ENCODE data around the gene HSPA1B. TPM values are rescaled to one million over a fixed set of nuclear protein-coding genes. Genes with fewer than 3 reads are reported as not detected.
"Not testable (repeated sequence)": the region's sequence is repeated elsewhere in the genome, so short reads cannot be mapped to it uniquely, and the experiment has no call there.

Gene HSPA1B
- polyA plus RNA-seq, 3 donors from 2014 or later: 1.5 to 3.2 (median 1.9) TPM

DNA sequence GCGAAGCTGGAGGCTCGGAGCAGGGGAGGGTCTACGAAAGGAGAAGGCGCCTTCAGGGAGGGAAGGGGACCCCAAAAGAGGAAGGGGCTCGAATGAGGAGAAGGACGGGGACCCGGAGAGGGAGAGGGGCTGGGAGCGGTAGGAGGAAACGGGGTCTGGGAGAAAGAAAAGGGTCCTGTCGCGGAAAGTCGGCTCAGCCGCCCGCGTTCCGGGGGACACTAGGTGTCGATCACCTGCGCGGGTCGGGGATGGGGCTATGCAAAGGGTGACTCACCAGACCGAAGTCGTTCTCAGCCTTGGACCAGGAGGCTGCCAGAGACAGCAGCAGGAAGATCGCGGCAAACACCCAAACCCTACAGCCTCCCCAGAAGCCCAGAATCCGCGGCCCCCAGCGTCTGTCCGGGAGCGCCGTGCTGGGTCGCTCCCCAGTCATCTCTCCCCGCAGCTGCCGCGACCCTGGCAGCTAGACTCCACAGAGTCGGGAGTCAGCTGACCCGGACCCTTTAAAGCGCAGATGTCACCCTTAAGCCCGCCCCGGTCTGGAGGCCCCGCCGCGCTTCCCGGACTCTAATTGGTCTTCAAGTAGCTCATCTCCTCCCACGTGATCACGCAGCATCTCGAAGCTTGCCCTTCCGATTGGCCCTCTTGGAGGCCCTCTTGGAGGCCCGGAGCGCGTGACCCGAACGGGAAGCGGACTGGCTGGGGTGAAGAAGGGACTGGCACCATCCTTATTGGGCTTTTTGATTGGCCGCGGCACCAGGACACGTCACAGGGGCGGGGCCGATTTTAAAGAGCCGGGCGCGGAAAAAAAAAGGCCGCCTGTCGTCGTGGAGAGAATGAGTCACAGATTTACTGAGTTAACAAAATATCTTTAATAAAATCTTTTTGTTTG, 35.1 kb downstream of the HSPA1B start, which contains the start of gene NEU1:
NEU1 (minus strand) TSS at position 478 of the 892 bp plus-strand sequence; CDS start at position 433, 45 bp downstream.
- H3K4me3 Mint-ChIP-seq: peak within 1 kb of the TSS; percentile 83 to 95 (median 94)
- no peaks in the 10 kb centered on the region for H3K9me3 Mint-ChIP-seq
- H3K27ac Mint-ChIP-seq: peak within 1 kb of the TSS; percentile 86 to 97 (median 93)
- DNase-seq: peak; percentile 99
- peaks cover 15 to 16% (median 15%) of the 10 kb centered on the region in 3 donors for H3K27me3 Mint-ChIP-seq (ENCODE audit: low read depth in 3 of 3)
- H3K4me1 Mint-ChIP-seq: peaks cover 29 to 31% of the 10 kb centered on the region in 2 donors
- peaks cover 0 to 14% (median under 1%) of the 10 kb centered on the region in 3 donors for H3K36me3 Mint-ChIP-seq

DNA sequence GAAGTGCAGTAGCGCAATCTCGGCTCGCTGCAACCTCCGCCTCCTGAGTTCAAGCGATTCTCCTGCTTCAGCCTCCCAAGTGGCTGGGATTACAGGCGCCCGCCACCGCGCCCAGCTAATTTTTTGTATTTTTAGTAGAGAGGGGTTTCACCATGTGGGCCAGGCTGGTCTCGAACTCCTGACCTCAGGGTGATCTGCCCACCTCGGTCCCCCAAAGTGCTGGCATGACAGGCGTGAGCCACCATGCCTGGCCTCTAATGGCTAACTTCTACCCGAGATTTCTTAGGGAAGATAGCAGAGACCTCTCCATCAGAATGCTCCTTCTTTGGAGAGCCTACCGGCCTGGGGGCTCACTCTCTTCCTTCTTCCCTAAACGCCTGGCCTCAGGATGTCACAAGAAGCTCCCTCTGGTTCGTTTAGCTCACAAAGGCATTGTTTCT, 36.6 kb downstream of the HSPA1B start:
- not testable (repeated sequence) for DNase-seq, H3K36me3 Mint-ChIP-seq, H3K9me3 Mint-ChIP-seq
- peak overlapping the region; percentile 83 to 95 (median 94) for H3K4me3 Mint-ChIP-seq
- peak overlapping the region; percentile 86 to 97 (median 93) for H3K27ac Mint-ChIP-seq
- peaks cover 12 to 21% (median 15%) of the 10 kb centered on the region in 3 donors for H3K27me3 Mint-ChIP-seq (ENCODE audit: low read depth in 3 of 3)
- H3K4me1 Mint-ChIP-seq: peaks cover 29 to 31% of the 10 kb centered on the region in 2 donors

DNA sequence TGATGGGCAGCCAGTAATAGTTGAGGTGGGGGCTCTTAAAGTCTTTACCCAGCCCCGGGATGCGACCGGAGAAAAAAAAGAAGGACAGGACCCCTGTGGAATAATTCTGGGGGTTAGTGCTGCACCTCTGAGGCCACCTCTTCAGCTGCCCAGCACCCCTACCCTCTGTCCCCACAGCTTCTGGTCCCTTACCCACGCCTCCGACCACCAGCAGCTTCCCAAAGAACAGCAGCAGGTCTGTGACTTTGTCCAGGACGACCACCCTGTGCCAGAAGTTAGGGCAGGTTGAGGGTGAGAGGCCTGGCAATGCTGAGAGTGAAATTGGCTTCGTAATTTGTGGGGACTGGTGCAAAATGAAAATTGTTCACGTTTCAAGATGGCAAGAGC, 37.3 kb downstream of the HSPA1B start:
- peaks cover 0 to 4% (median 0%) of the 10 kb centered on the region in 3 donors for H3K36me3 Mint-ChIP-seq
- H3K4me3 Mint-ChIP-seq: peak overlapping the region in 1 of 5 donors; percentile 83
- H3K9me3 Mint-ChIP-seq: no peaks in the 10 kb centered on the region
- H3K27me3 Mint-ChIP-seq (ENCODE audit: low read depth in 3 of 3): peaks cover 12 to 21% (median 14%) of the 10 kb centered on the region in 3 donors
- peaks cover 29 to 31% of the 10 kb centered on the region in 2 donors for H3K4me1 Mint-ChIP-seq
- DNase-seq: no peak
- no peak overlapping the region for H3K27ac Mint-ChIP-seq

DNA sequence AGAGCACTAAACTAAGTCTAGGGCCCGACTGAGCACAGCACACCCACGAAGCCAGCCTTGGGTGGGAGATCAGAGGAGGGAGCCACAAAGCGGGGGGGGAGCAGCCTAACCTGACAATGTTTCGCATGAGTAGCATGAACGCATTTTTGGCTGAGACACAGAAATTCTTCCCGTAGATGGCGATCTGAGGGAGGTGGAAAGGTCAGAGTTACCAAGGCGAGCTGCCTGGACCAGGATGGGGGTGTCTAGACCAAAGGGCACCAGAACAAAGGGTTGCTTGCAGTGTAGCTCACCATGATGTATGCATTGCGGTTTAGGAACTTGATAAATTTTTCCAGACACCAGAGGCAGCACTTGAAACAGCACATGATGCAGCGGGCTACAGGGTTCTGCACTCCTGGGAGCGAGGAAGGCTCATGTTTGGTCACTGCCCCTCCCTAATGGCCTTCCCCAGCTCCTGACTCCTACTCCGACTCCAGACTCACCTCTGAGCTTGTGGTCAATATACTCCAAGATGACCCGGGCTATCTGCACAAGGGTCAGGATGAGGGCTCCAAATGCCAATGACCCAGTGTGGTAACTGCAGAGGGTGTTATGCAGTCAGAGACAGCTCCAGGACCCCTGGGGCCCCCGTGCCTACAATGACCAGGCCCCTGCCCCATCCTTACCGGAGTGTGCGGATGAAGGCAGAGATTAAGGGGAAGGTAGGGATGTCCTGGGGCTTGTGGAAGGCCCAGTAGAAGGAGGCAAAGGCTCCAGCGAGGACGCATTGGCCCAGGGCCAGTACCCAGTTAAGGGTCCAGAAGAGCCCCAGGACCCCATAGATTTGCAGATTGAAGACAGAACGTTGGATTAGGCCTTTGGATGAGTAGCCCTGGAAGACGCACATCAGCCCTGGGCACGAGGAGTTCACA, 37.9 kb downstream of the HSPA1B start:
- Mint-ChIP-seq H3K27me3 (ENCODE audit: low read depth in 3 of 3) (peaks cover 12 to 21% (median 12%) of the 10 kb centered on the region in 3 donors), H3K4me3 (no peak overlapping the region), H3K27ac (peak overlapping the region in 1 of 6 donors; percentile 36), H3K9me3 (no peaks in the 10 kb centered on the region), H3K36me3 (peaks cover 0 to 4% (median 0%) of the 10 kb centered on the region in 3 donors), H3K4me1 (peaks cover 29 to 31% of the 10 kb centered on the region in 2 donors)
- DNase-seq: no peak

DNA sequence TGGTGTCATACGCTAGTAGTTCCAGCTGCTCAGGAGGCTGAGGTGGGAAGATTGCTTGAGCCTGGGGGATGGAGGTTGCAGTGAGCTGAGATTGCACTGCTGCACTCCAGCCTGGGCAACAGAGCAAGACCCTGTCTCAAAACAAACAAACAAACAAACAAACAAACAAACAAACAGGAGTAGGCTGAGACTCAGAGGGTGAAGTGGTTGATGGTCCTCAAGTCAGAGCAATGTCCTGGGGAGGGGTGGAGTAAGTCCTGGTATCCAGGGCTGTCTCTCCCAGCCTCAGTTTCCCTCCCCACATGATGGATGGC, 41.1 kb downstream of the HSPA1B start:
- not testable (repeated sequence) for DNase-seq; H3K4me3 Mint-ChIP-seq; H3K9me3 Mint-ChIP-seq; H3K27me3 Mint-ChIP-seq (ENCODE audit: low read depth in 3 of 3); H3K36me3 Mint-ChIP-seq; H3K4me1 Mint-ChIP-seq; H3K27ac Mint-ChIP-seq

DNA sequence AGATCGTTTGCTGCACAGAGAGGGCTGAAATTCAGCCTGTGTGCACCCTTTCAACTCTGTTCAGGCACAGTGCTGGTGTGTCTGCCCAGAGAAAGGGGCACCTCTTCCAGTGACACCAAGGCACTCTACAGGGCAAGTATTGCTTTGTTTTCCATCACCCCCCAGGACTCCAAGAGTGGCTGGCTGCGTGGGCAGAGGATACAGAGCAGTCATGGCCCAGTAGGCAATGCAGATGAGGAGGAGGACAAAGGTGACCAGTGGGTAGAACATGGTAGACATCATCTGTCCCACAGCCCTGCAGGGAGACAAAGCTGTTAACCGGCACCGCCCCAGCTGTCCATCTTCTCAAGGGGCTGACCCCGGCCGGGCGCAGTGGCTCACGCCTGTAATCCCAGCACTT, 41.8 kb downstream of the HSPA1B start:
- peaks cover 0 to 1% of the 10 kb centered on the region in 2 donors for H3K4me1 Mint-ChIP-seq
- no peaks in the 10 kb centered on the region for H3K9me3 Mint-ChIP-seq
- peak overlapping the region in 1 of 6 donors; percentile 7 for H3K27ac Mint-ChIP-seq
- peaks cover 1 to 7% (median 2%) of the 10 kb centered on the region in 3 donors for H3K27me3 Mint-ChIP-seq (ENCODE audit: low read depth in 3 of 3)
- H3K4me3 Mint-ChIP-seq: no peak overlapping the region
- no peak for DNase-seq
- no peaks in the 10 kb centered on the region for H3K36me3 Mint-ChIP-seq

DNA sequence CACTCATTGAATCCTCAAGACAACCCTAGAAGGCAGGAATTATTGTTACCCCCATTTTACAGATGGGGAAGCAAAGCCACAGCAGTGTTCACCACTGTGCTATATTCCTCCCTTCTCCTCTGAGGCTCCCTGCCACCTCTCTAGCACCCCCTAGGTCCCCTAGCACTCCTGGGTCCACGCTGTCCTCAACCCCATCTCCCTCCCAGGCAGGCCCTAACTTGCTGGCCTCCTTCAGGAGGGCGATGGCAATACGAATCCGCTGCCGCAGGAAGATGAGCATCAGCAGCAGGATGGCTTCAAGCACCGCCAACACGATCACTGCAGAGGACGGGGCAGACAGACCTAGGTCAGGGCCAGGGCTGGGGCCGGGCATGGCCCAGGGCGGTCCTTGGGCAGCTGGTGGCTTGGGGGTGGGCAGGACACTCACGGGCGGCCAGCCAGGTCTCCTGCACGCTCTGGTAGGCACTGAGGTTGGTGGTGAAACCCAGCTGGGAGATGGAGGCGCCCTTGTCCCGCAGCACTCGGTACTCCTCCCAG, 42.9 kb downstream of the HSPA1B start:
- DNase-seq: no peak
- Mint-ChIP-seq H3K27ac (peak overlapping the region in 1 of 6 donors; percentile 34), H3K4me3 (no peak overlapping the region), H3K4me1 (no peaks in the 10 kb centered on the region), H3K27me3 (ENCODE audit: low read depth in 3 of 3) (peaks cover 0 to 7% (median 2%) of the 10 kb centered on the region in 3 donors), H3K9me3 (no peaks in the 10 kb centered on the region), H3K36me3 (no peaks in the 10 kb centered on the region)

DNA sequence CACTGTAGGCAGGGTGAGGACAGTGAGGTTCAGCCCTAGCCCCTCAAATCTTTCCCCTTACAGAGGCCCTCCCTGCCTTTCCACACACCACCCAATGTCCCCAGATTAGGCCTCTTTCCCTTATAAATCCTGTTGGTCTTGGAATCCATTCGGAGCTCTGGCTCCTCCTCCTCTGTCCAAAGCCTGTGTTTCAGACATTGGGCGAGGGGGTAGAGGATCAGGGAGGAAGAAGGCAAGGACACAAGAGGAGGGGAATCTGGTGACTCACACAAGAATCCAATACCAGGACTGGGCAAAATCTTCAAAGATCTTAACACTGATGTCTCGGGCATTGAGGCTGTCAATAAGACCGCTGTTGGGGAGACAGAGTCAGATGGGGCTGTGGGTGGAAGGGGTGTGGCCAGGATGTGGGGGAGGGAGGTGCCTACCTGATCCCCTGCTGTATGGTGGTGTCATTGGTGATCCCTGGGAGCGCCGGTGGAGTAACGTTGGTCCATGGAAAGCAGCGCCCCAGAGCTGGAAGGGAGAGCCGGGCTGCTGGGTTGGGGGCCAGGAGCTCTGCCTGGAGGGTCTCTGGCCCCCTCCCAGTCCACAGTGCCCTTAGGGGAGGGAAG, 43.6 kb downstream of the HSPA1B start:
- H3K4me1 Mint-ChIP-seq: no peaks in the 10 kb centered on the region
- peak overlapping the region in 1 of 6 donors; percentile 24 for H3K27ac Mint-ChIP-seq
- peaks cover 0 to 8% (median 5%) of the 10 kb centered on the region in 3 donors for H3K27me3 Mint-ChIP-seq (ENCODE audit: low read depth in 3 of 3)
- no peaks in the 10 kb centered on the region for H3K9me3 Mint-ChIP-seq
- no peak for DNase-seq
- H3K4me3 Mint-ChIP-seq: no peak overlapping the region
- no peaks in the 10 kb centered on the region for H3K36me3 Mint-ChIP-seq

DNA sequence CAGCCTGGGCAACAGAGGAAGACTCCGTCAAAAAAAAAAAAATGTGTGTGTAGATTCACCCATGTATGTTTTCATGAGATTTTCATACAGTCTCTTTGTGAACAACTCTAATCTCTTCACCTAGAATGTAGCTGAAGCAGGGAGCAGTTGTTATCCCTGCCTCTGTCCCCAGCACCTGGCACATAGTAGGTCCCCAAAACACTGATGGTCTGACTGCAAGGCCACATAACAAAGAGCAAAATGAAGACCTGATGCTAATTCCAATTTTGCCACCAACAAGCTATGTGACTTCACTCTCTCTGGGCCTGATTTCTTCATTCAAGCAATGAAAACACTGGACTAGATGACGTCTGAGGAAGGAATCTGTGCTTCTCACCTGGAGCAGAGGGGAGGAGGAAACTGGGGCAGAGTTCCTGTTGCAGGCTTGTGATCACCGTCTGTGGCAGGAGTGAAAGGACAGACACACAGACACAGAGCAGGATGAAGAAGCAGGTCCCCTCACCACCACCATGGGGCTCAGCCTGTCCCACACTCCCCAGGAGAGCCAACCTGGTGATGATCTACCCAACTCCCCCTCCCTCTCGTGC, 46.6 kb downstream of the HSPA1B start:
- Mint-ChIP-seq H3K27ac (no peak overlapping the region), H3K27me3 (ENCODE audit: low read depth in 3 of 3) (peaks cover 1 to 5% (median 5%) of the 10 kb centered on the region in 3 donors), H3K36me3 (no peaks in the 10 kb centered on the region), H3K4me1 (no peaks in the 10 kb centered on the region), H3K9me3 (no peaks in the 10 kb centered on the region), H3K4me3 (no peak overlapping the region)
- DNase-seq: no peak

DNA sequence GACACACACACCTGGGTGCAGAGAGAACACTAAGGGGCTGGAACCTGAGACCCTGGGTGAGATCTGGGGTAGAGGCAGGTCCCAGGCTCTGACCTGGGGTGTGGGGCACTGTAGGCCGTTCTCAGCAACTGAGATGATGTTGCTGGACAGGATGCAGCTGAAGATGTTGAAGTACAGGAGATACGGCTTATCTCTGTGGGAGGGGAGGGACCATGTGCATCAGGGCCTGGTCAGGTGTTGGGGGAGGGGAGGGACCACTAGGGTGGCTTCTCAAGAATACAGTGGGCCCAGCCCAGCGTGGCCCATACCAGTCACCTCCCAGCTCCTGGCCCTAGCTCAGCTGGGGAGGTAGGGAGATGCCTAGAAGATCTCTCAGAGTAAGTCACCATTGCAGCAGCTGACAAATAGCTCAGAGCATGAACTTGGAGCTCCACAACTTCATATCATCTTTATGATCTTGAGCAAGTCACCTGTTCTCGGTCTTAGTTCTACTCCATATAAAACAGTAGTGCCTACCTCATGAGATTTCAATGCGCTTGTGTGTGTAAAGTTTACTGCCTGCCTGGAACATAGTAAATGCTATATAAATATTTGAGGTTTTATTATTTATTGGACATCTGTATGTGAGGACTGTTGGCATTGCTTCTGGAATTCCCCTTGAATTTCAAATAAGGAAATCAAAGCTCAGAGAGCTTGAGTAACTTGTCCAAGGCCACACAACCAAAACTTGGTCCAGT, 47.5 kb downstream of the HSPA1B start:
- Mint-ChIP-seq H3K27me3 (ENCODE audit: low read depth in 3 of 3) (peaks cover 2 to 7% (median 5%) of the 10 kb centered on the region in 3 donors), H3K4me1 (no peaks in the 10 kb centered on the region), H3K4me3 (no peak overlapping the region), H3K27ac (no peak overlapping the region), H3K36me3 (peaks cover 0 to 4% (median 3%) of the 10 kb centered on the region in 3 donors), H3K9me3 (no peaks in the 10 kb centered on the region)
- DNase-seq: no peak

DNA sequence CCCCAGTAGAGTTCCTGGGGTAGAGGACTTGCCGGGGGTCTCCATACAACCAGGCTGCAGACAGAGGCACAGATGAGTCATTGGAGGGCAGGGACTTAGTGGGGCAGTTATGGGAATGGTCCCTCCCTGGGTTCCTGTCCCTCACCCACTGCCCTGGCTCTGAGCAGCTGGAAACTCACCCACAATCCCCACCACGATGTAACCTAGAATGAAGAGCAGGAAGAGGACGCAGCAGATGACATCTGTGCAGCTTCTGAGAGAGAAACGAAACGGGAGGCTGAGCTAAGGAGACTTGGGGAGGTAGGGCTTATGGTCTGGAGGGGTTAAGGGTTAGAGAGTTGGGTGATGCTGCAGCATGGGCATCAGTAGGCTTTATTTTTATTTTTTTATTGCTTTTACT, 48.3 kb downstream of the HSPA1B start:
- no peak for DNase-seq
- H3K27ac Mint-ChIP-seq: peak overlapping the region in 1 of 6 donors; percentile 72
- no peak overlapping the region for H3K4me3 Mint-ChIP-seq
- H3K27me3 Mint-ChIP-seq (ENCODE audit: low read depth in 3 of 3): peaks cover 2 to 7% (median 5%) of the 10 kb centered on the region in 3 donors
- no peaks in the 10 kb centered on the region for H3K4me1 Mint-ChIP-seq
- peaks cover 0 to 10% (median 4%) of the 10 kb centered on the region in 3 donors for H3K36me3 Mint-ChIP-seq
- no peaks in the 10 kb centered on the region for H3K9me3 Mint-ChIP-seq

DNA sequence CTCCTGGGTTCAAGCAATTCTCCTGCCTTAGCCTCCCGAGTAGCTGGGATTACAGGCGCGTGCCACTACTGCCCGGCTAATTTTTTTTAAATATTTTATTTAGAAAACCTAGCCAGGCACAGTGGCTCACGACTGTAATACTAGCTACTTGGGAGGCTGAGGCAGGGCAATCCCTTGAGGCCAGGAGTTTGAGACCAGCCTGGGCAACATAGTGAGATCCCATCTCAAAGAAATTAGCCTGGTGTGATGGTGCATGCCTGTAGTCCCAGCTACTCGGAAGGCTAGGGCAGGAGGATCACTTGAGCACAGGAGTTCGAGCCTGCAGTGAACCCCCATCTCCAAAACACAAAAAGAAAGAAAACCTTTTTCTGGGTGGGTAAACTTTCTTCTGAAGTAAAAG, 48.8 kb downstream of the HSPA1B start:
- Mint-ChIP-seq H3K4me3 (no peak overlapping the region), H3K9me3 (no peaks in the 10 kb centered on the region), H3K27ac (no peak overlapping the region)

More for the DNA sequence above, 48.8 kb downstream of the HSPA1B start:
- H3K4me1 Mint-ChIP-seq: no peaks in the 10 kb centered on the region
- H3K27me3 Mint-ChIP-seq (ENCODE audit: low read depth in 3 of 3): peaks cover 2 to 5% (median 4%) of the 10 kb centered on the region in 3 donors
- DNase-seq: no peak
- peaks cover 4 to 14% (median 9%) of the 10 kb centered on the region in 3 donors for H3K36me3 Mint-ChIP-seq

All from immature natural killer cell (primary cell).